HepG2 (cell line): ENCODE data around the gene SAMSN1. TPM values are rescaled to one million over a fixed set of nuclear protein-coding genes. Genes with fewer than 3 reads are reported as not detected.

ENCODE experiments used
- ATAC-seq: fragments of 200-7000 bp; cut with Tn5 transposase; 3 replicates; pipeline ENCODE4 v1.9.1; 2020; ENCODE audit warnings: mild to moderate bottlenecking, moderate library complexity
- BruUV-seq: library from RNA; stranded (reverse); fragments of 400-500 nt; replicated peaks from 2 replicates; lab custom pipeline; 2021; lab: Mats Ljungman, UMichigan
- CTCF ChIA-PET: fragments of 300-600 bp; formaldehyde crosslinking; extraction: SDS; loops from one replicate; lab custom pipeline; 2021; ENCODE audit warnings: low total read pairs, inconsistent platforms, low intra/inter-chr PET ratio; lab: Yijun Ruan, JAX
- POLR2A ChIA-PET: fragments of 350-600 bp; sonication (Branson Sonifier 250); formaldehyde crosslinking; loops from one replicate; lab custom pipeline; 2020; ENCODE audit warnings: antibody characterized with exemption, inconsistent platforms; lab: Yijun Ruan, JAX
- DNase-seq: peaks from one replicate; pipeline ENCODE4 v3.0.0-alpha.2; 2015; ENCODE audit warnings: low spot score
- FAIRE-seq: peaks from 3 replicates; lab custom pipeline; 2011; peaks lifted over from hg19 to GRCh38; lab: Jason Lieb, UNC
- H2AFZ ChIP-seq: one replicate; pipeline ENCODE4 v1.6.1; 2011; ENCODE audit warnings: low read length, inconsistent platforms
- H3K27ac ChIP-seq: fragments of 300-600 bp; 3 replicates; pipeline ENCODE4 v1.8.0; 2011; ENCODE audit warnings: mixed run types, mild to moderate bottlenecking, mixed read lengths, low read length, inconsistent platforms; ENCODE audit not compliant: insufficient read depth; ENCODE audit errors: extremely low read length
- H3K27me3 ChIP-seq, 2 experiments: fragments of 200-600 bp in 1 of 2; 2 replicates in 1 of 2; 3 replicates in 1 of 2; pipeline versions ENCODE4 v1.6.0 to v1.8.0; 2011; ENCODE audit warnings: low read length in 2 of 2, mild to moderate bottlenecking in 2 of 2, moderate library complexity in 2 of 2, inconsistent platforms in 1 of 2; ENCODE audit not compliant: insufficient read depth in 2 of 2, control insufficient read depth in 1 of 2
- H3K36me3 ChIP-seq, 2 experiments: fragments of 200-600 bp in 1 of 2; replicated peaks in 1 of 2; 2 replicates in 1 of 2; 3 replicates in 1 of 2; pipeline versions ENCODE4 v1.5.1 to v1.8.0; 2011; ENCODE audit warnings: low read length in 2 of 2, inconsistent platforms in 1 of 2; ENCODE audit not compliant: insufficient read depth in 2 of 2, control insufficient read depth in 1 of 2
- H3K4me1 ChIP-seq: 2 replicates; pipeline ENCODE4 v1.5.1; 2012; ENCODE audit warnings: low read length, inconsistent platforms; ENCODE audit not compliant: insufficient read depth
- H3K4me2 ChIP-seq: 2 replicates; pipeline ENCODE4 v1.6.0; 2011; ENCODE audit warnings: low read depth, low read length, inconsistent platforms
- H3K4me3 ChIP-seq, 3 experiments: fragments of 200-600 bp in 1 of 3; sonication (generic), shearing (Covaris generic) in 1 of 3; replicated peaks in 1 of 3; 2 replicates each; pipeline ENCODE4 v1.5.1; 2011 to 2016; ENCODE audit warnings: low read length in 3 of 3, inconsistent platforms in 2 of 3, low read depth in 2 of 3, mild to moderate bottlenecking in 2 of 3, control low read depth in 1 of 3, mixed read lengths in 1 of 3; ENCODE audit not compliant: insufficient read depth in 1 of 3
- H3K79me2 ChIP-seq: one replicate; pipeline ENCODE4 v1.6.1; 2011; ENCODE audit warnings: low read length, inconsistent platforms; ENCODE audit not compliant: insufficient read depth
- H3K9ac ChIP-seq: 2 replicates; pipeline ENCODE4 v1.6.0; 2011; ENCODE audit warnings: mild to moderate bottlenecking, low read depth, low read length, inconsistent platforms; ENCODE audit not compliant: insufficient read depth
- H3K9me3 ChIP-seq: 2 replicates; pipeline ENCODE4 v1.5.1; 2012; ENCODE audit warnings: mild to moderate bottlenecking, low read length
- H4K20me1 ChIP-seq: 2 replicates; pipeline ENCODE4 v1.6.0; 2011; ENCODE audit warnings: inconsistent platforms, mild to moderate bottlenecking, low read length, moderate library complexity; ENCODE audit not compliant: insufficient read depth
- BRF2 ChIP-seq: sonication (generic); formaldehyde crosslinking; IDR thresholded peaks from 2 replicates; pipeline ENCODE4 v1.8.1; 2022; ENCODE audit warnings: mild to moderate bottlenecking, missing genetic modification reagents
- CCDC6 ChIP-seq: sonication (generic); formaldehyde crosslinking; IDR thresholded peaks from 2 replicates; pipeline ENCODE4 v1.8.1; 2022; ENCODE audit warnings: mild to moderate bottlenecking, missing genetic modification reagents, moderate library complexity
- ELF1 ChIP-seq: sonication (generic); formaldehyde crosslinking; IDR thresholded peaks from 2 replicates; pipeline ENCODE4 v1.4.0; 2020; ENCODE audit warnings: missing genetic modification reagents
- FOXK2 ChIP-seq: fragments of 450-650 bp; IDR thresholded peaks from 2 replicates; pipeline ENCODE4 v1.6.1; 2016
- HNF1B ChIP-seq: sonication (generic); formaldehyde crosslinking; IDR thresholded peaks from 2 replicates; pipeline ENCODE4 v1.5.1; 2020; ENCODE audit warnings: mild to moderate bottlenecking, moderate library complexity, missing genetic modification reagents
- KLF16 ChIP-seq, 2 experiments: sonication (generic) in 1 of 2; formaldehyde crosslinking in 1 of 2; IDR thresholded peaks; 2 replicates each; pipeline versions ENCODE4 v1.6.1 to v1.8.0; 2016 to 2023; ENCODE audit warnings: missing genetic modification reagents in 2 of 2, missing compliant biosample characterization in 1 of 2
- MBD4 ChIP-seq: IDR thresholded peaks from 2 replicates; pipeline ENCODE4 v1.6.1; 2012; ENCODE audit warnings: low read length, inconsistent platforms, borderline replicate concordance
- POLR2AphosphoS2 ChIP-seq: IDR thresholded peaks from 2 replicates; pipeline ENCODE4 v1.6.1; 2011; ENCODE audit warnings: low read depth, low read length, improper control_type of control experiment
- TAF1 ChIP-seq: sonication (generic); formaldehyde crosslinking; IDR thresholded peaks from 2 replicates; pipeline ENCODE4 v1.4.0; 2020; ENCODE audit warnings: missing genetic modification reagents
- TRAFD1 ChIP-seq: sonication (generic); formaldehyde crosslinking; IDR thresholded peaks from 2 replicates; pipeline ENCODE4 v1.5.1; 2020; ENCODE audit warnings: missing genetic modification reagents, mild to moderate bottlenecking, borderline replicate concordance
- ZNF558 ChIP-seq: sonication (generic); formaldehyde crosslinking; IDR thresholded peaks from 2 replicates; pipeline ENCODE4 v1.9.0; 2022; ENCODE audit warnings: mild to moderate bottlenecking, missing genetic modification reagents, borderline replicate concordance
- ZNF644 ChIP-seq: IDR thresholded peaks from 2 replicates; pipeline ENCODE4 v1.6.1; 2016; ENCODE audit warnings: low read depth
- ZNF713 ChIP-seq: sonication (generic); formaldehyde crosslinking; IDR thresholded peaks from 2 replicates; pipeline ENCODE4 v1.4.0; 2020; ENCODE audit warnings: mild to moderate bottlenecking, missing genetic modification reagents
- ZZZ3 ChIP-seq: sonication (generic); formaldehyde crosslinking; IDR thresholded peaks from 2 replicates; pipeline ENCODE4 v1.4.0; 2020; ENCODE audit warnings: missing genetic modification reagents, mild to moderate bottlenecking, borderline replicate concordance
- WGBS: methylation state at CpG from one replicate; pipeline ENCODE4 v1.1.6; 2017; ENCODE audit warnings: low lambda C conversion rate; 5-methylcytosine and 5-hydroxymethylcytosine counted together
- in situ Hi-C: cut with HindIII; loops from 2 replicates; pipeline ENCODE4 v1.10.0; 2017; ENCODE audit warnings: low pct_unique_long_range_greater_than_20kb; ENCODE audit not compliant: extremely low pct_ligation_motif_present
- intact Hi-C: fragments of 100-400 bp; cut with micrococcal nuclease; formaldehyde crosslinking; loops from one replicate; pipeline ENCODE4 v1.10.0; 2022; ENCODE audit not compliant: unreplicated experiment
- polyA plus RNA-seq, 8 experiments: library from polyadenylated mRNA; depleted of rRNA in 3 of 8; stranded (reverse) in 7 of 8; unstranded in 1 of 8; fragments of >200 nt; fragmentation: Illumina TruSeq in 4 of 8; extraction: Trizol in 4 of 8; gene quantifications; 2 replicates each; pipeline versions ENCODE4 v1.2.1 to v1.2.3, GENCODE V29; 2011 to 2016; ENCODE audit warnings: low read depth in 4 of 8, missing spikeins in 1 of 8, mixed read lengths in 1 of 8; ENCODE audit not compliant: insufficient read depth in 1 of 8
- total RNA-seq, 5 experiments: library from RNA; depleted of rRNA; stranded (reverse); fragments of >200 nt; fragmentation: Illumina TruSeq; extraction: Trizol; gene quantifications; 2 replicates each; pipeline ENCODE4 v1.2.3, GENCODE V29; 2016; ENCODE audit warnings: low read depth in 1 of 5
- TF ChIP-seq, protein P1 (sequence below): sonication (generic); formaldehyde crosslinking; IDR thresholded peaks from 2 replicates; pipeline ENCODE4 v1.4.0; 2020; ENCODE audit warnings: missing genetic modification reagents

SAMSN1 gene
- total and polyA plus RNA-seq, 2 of the 13 experiments (the other 11 are each of a cell fraction or from before 2014, with no cell fraction given): 0.09 TPM; not detected in 1

GRCh38 chr21:14453339-14454015 lies 92.6 kb downstream of the SAMSN1 start:
- Histone ChIP-seq H3K36me3 (no peaks in the 10 kb centered on the region), H3K9ac (no peak overlapping the region), H3K4me2 (no peak overlapping the region), H3K4me3 (no peak overlapping the region), H3K27me3 (no peaks in the 10 kb centered on the region), H3K4me1 (no peaks in the 10 kb centered on the region), H3K27ac (no peak overlapping the region), H3K79me2 (no peaks in the 10 kb centered on the region), H3K9me3 (no peaks in the 10 kb centered on the region), H2AFZ (no peak overlapping the region), H4K20me1 (no peaks in the 10 kb centered on the region)
- intact Hi-C loops: no loop called here
- ChIA-PET CTCF (no interaction called here), POLR2A (no interaction called here)
- in situ Hi-C loops: no loop called here
- DNase-seq (no peak), FAIRE-seq (no peak), ATAC-seq (no peak)
- no TSS peak for BruUV-seq
- TF ChIP-seq HNF1B (CRISPR knock-in tag) (no peak), TAF1 (CRISPR knock-in tag) (no peak), ELF1 (CRISPR knock-in tag) (no peak), TRAFD1 (CRISPR knock-in tag) (no peak), POLR2AphosphoS2 (no peak), BRF2 (CRISPR knock-in tag) (no peak), MBD4 (no peak), ZZZ3 (CRISPR knock-in tag) (no peak), ZNF713 (CRISPR knock-in tag) (no peak), FOXK2 (no peak), KLF16 (CRISPR knock-in tag; IDR thresholded peaks at IDR 0.05) (no peak), ZNF644 (CRISPR knock-in tag) (no peak), CCDC6 (CRISPR knock-in tag) (no peak), ZNF558 (CRISPR knock-in tag) (no peak)
- TF ChIP-seq, protein P1, sequence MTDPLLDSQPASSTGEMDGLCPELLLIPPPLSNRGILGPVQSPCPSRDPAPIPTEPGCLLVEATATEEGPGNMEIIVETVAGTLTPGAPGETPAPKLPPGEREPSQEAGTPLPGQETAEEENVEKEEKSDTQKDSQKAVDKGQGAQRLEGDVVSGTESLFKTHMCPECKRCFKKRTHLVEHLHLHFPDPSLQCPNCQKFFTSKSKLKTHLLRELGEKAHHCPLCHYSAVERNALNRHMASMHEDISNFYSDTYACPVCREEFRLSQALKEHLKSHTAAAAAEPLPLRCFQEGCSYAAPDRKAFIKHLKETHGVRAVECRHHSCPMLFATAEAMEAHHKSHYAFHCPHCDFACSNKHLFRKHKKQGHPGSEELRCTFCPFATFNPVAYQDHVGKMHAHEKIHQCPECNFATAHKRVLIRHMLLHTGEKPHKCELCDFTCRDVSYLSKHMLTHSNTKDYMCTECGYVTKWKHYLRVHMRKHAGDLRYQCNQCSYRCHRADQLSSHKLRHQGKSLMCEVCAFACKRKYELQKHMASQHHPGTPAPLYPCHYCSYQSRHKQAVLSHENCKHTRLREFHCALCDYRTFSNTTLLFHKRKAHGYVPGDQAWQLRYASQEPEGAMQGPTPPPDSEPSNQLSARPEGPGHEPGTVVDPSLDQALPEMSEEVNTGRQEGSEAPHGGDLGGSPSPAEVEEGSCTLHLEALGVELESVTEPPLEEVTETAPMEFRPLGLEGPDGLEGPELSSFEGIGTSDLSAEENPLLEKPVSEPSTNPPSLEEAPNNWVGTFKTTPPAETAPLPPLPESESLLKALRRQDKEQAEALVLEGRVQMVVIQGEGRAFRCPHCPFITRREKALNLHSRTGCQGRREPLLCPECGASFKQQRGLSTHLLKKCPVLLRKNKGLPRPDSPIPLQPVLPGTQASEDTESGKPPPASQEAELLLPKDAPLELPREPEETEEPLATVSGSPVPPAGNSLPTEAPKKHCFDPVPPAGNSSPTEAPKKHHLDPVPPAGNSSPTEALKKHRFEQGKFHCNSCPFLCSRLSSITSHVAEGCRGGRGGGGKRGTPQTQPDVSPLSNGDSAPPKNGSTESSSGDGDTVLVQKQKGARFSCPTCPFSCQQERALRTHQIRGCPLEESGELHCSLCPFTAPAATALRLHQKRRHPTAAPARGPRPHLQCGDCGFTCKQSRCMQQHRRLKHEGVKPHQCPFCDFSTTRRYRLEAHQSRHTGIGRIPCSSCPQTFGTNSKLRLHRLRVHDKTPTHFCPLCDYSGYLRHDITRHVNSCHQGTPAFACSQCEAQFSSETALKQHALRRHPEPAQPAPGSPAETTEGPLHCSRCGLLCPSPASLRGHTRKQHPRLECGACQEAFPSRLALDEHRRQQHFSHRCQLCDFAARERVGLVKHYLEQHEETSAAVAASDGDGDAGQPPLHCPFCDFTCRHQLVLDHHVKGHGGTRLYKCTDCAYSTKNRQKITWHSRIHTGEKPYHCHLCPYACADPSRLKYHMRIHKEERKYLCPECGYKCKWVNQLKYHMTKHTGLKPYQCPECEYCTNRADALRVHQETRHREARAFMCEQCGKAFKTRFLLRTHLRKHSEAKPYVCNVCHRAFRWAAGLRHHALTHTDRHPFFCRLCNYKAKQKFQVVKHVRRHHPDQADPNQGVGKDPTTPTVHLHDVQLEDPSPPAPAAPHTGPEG (CRISPR knock-in tag): no peak
- WGBS: 2% methylated on average over 4 of the region's 4 CpGs
